MM.1S (cell line): ENCODE measurements around the gene NBPF1.

ENCODE experiments used
- CTCF ChIP-seq: fragments of 300-600 bp; sonication (generic); IDR thresholded peaks from 2 replicates; pipeline ENCODE4 v1.5.1; 2016; ENCODE audit warnings: antibody characterized with exemption, low read length, mixed read lengths
- EZH2 ChIP-seq: fragments of 300-600 bp; sonication (generic); optimal IDR thresholded peaks from 2 replicates; pipeline ENCODE3; 2017; ENCODE audit warnings: low read depth, mild to moderate bottlenecking, antibody characterized with exemption, low read length, mixed read lengths

DNA sequence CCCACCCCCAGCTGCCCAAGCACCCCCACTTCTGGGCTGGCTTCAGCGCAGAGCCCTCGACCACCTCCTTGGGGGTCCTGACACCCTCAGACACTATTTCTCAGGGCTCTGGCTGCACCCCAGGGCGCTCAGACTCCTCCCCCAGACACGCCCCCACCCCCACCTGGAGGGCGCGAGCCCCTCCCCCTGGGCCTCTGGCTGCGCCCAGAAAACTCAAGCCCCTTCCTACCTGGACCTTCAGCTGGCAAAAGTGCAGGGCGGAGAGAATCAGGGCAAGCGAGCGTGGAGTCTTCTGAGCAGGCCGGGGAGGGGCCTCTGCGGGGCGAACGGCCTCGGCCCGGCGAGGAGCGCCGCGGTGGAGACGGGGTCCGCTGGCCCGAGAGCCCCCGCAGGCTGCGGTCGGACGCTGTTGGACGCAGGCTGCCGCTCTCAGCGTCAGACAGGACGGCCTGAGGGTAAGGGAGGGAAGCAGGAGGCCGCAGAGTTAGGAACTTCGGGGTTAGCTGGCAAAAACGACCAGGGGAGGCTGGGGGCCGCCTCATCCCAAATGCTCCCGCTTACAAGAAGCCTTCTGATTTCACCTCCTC, 17.4 kb upstream of the NBPF1 start:
- TF ChIP-seq CTCF: no peak
- no peak for TF ChIP-seq EZH2
